OCI-LY7 (cell line): ENCODE results near the gene SLC16A12. TPM values are rescaled to one million over a fixed set of nuclear protein-coding genes. Genes with fewer than 3 reads are reported as not detected.

Source experiments
- BruUV-seq: library from RNA; stranded (reverse); fragments of 400-500 nt; replicated peaks from 2 replicates; lab custom pipeline; 2021; lab: Mats Ljungman, UMichigan
- CTCF ChIA-PET: fragments of 300-600 bp; sonication (Branson Sonifier 250); formaldehyde crosslinking; loops from one replicate; lab custom pipeline; 2022; ENCODE audit warnings: antibody characterized with exemption; ENCODE audit not compliant: unreplicated experiment; lab: Charles Lee
- POLR2A ChIA-PET: fragments of 300-600 bp; sonication (Branson Sonifier 250); formaldehyde crosslinking; loops from one replicate; lab custom pipeline; 2022; ENCODE audit warnings: antibody characterized with exemption; lab: Charles Lee
- DNase-seq: peaks from one replicate; pipeline ENCODE4 v3.0.0-alpha.2; 2015; ENCODE audit warnings: low spot score
- H2AFZ ChIP-seq: fragments of 200-600 bp; sonication (generic), shearing (Covaris generic); 2 replicates; pipeline ENCODE4 v1.6.1; 2014; ENCODE audit warnings: mild to moderate bottlenecking, antibody characterized with exemption, low read length, moderate library complexity
- H3K27ac ChIP-seq: fragments of 200-600 bp; sonication (generic); 2 replicates; pipeline ENCODE4 v1.5.1; 2014; ENCODE audit warnings: mixed run types, low read depth, mild to moderate bottlenecking, moderate library complexity, low read length, inconsistent platforms; ENCODE audit not compliant: poor library complexity, severe bottlenecking
- H3K36me3 ChIP-seq: fragments of 200-600 bp; sonication (generic); 2 replicates; pipeline ENCODE4 v1.6.1; 2014; ENCODE audit warnings: mild to moderate bottlenecking, antibody characterized with exemption, low read length, moderate library complexity, mixed read lengths; ENCODE audit not compliant: insufficient read depth
- H3K4me1 ChIP-seq: fragments of 200-600 bp; sonication (generic); 2 replicates; pipeline ENCODE4 v1.5.1; 2014; ENCODE audit warnings: mild to moderate bottlenecking, low read length; ENCODE audit not compliant: insufficient read depth, poor library complexity, severe bottlenecking
- H3K4me2 ChIP-seq: fragments of 200-600 bp; sonication (generic); 2 replicates; pipeline ENCODE4 v1.6.1; 2014; ENCODE audit warnings: mild to moderate bottlenecking, low read length
- H3K4me3 ChIP-seq: fragments of 200-600 bp; sonication (generic); 2 replicates; pipeline ENCODE4 v1.5.1; 2014; ENCODE audit warnings: mild to moderate bottlenecking, low read depth, low read length; ENCODE audit not compliant: poor library complexity, severe bottlenecking
- H3K79me2 ChIP-seq: fragments of 200-600 bp; sonication (generic); 2 replicates; pipeline ENCODE4 v1.6.1; 2016; ENCODE audit warnings: low read depth, mild to moderate bottlenecking, low read length, moderate library complexity, mixed read lengths; ENCODE audit not compliant: insufficient read depth
- H3K9me2 ChIP-seq: fragments of 200-600 bp; sonication (generic); 2 replicates; pipeline ENCODE4 v1.6.1; 2016; ENCODE audit warnings: mild to moderate bottlenecking, low read length, mixed read lengths; ENCODE audit not compliant: insufficient read depth
- H3K9me3 ChIP-seq: fragments of 200-600 bp; sonication (generic); 2 replicates; pipeline ENCODE4 v1.6.1; 2014; ENCODE audit warnings: mild to moderate bottlenecking, mixed run types, low read length, mixed read lengths
- H4K20me1 ChIP-seq: fragments of 200-600 bp; sonication (generic); 2 replicates; pipeline ENCODE4 v1.6.1; 2014; ENCODE audit warnings: mild to moderate bottlenecking, antibody characterized with exemption, low read length, moderate library complexity, mixed read lengths; ENCODE audit not compliant: insufficient read depth
- EZH2phosphoT487 ChIP-seq: fragments of 200-600 bp; sonication (generic); IDR thresholded peaks from 2 replicates; pipeline ENCODE4 v1.6.1; 2018; ENCODE audit warnings: low read depth, borderline replicate concordance, mild to moderate bottlenecking, mixed run types, antibody characterized with exemption, low read length, moderate library complexity, mixed read lengths
- intact Hi-C: fragments of 100-400 bp; cut with micrococcal nuclease; formaldehyde crosslinking; loops from one replicate; pipeline ENCODE4 v1.10.0; 2022; ENCODE audit not compliant: unreplicated experiment
- total RNA-seq, 2 experiments: library from RNA; depleted of rRNA in 1 of 2; stranded (reverse); fragments of >200 nt in 1 of 2; shearing (Covaris generic) in 1 of 2; gene quantifications; 2 replicates each; pipeline ENCODE4 v1.2.3, GENCODE V29; 2014 to 2022
- TF ChIP-seq, protein P1 (sequence below): fragments of 200-600 bp; sonication (generic); conservative IDR thresholded peaks from 2 replicates; pipeline ENCODE4 v1.5.1; 2014; ENCODE audit warnings: mild to moderate bottlenecking, antibody characterized with exemption, low read length, moderate library complexity, mixed read lengths

SLC16A12 gene
- total RNA-seq, 2 experiments from 2014 or later = not detected

DNA sequence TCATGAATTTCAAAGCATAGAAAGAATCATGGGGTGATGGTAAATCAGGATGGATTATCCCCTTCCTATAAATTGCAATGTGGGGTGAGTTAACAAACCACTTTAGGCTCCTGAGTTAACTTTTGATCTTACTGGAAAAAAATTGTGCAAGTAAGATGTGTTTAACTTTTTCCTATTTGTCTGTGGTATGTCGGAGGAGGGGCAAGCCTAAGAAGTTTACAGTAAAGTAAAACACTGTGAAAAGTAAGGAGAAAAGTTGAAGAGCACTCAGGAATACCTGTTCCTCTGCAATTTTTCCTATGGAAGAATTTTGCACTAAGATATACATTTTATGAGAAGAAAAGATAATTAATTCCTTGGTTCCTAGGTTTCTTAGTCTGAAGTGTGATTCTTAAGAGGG, 76.6 kb downstream of the SLC16A12 start:
- H3K79me2 ChIP-seq = no peaks in the 10 kb centered on the region
- TF ChIP-seq, protein P1, sequence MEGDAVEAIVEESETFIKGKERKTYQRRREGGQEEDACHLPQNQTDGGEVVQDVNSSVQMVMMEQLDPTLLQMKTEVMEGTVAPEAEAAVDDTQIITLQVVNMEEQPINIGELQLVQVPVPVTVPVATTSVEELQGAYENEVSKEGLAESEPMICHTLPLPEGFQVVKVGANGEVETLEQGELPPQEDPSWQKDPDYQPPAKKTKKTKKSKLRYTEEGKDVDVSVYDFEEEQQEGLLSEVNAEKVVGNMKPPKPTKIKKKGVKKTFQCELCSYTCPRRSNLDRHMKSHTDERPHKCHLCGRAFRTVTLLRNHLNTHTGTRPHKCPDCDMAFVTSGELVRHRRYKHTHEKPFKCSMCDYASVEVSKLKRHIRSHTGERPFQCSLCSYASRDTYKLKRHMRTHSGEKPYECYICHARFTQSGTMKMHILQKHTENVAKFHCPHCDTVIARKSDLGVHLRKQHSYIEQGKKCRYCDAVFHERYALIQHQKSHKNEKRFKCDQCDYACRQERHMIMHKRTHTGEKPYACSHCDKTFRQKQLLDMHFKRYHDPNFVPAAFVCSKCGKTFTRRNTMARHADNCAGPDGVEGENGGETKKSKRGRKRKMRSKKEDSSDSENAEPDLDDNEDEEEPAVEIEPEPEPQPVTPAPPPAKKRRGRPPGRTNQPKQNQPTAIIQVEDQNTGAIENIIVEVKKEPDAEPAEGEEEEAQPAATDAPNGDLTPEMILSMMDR = no peak
- TF ChIP-seq EZH2phosphoT487 = no peak
- H3K4me1 ChIP-seq = no peaks in the 10 kb centered on the region
- H3K27ac ChIP-seq = no peak overlapping the region
- POLR2A ChIA-PET = interaction anchor here (0.7 kb wide), 2 partner anchors 152 to 200 kb away, joined by 3 read pairs; no protein-coding TSS in a partner anchor
- H3K9me2 ChIP-seq = no peaks in the 10 kb centered on the region
- H3K9me3 ChIP-seq = no peaks in the 10 kb centered on the region
- DNase-seq = no peak
- no peak overlapping the region for H3K4me2 ChIP-seq
- H2AFZ ChIP-seq = no peak overlapping the region
- no peaks in the 10 kb centered on the region for H4K20me1 ChIP-seq
- intact Hi-C loops = no loop called here
- no peaks in the 10 kb centered on the region for H3K36me3 ChIP-seq
- CTCF ChIA-PET = no interaction called here
- no TSS peak for BruUV-seq
- no peak overlapping the region for H3K4me3 ChIP-seq

DNA sequence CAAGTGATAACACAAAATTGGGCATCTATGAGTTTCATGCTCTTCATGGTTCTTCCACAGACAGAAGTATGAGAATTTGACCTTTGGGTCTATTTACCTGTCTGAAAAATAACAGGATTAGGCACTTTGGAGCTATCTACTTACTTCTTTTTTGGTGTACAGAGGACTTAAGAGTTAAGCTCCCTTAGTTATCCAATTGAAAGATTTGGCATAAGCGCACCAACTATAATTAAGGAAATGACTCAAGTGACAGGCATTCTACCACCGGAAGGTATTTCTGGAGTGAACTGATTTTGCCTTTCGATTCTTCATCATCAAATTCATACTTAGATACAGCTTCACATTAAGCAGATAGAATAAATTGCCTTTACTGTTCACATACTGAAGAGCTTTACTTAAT, 77.1 kb downstream of the SLC16A12 start:
- no peaks in the 10 kb centered on the region for H3K9me3 ChIP-seq
- ChIA-PET POLR2A (interaction anchor here (0.6 to 0.7 kb wide), 3 partner anchors 19 to 201 kb away, joined by 3 read pairs; no protein-coding TSS in a partner anchor), CTCF (no interaction called here)
- no peaks in the 10 kb centered on the region for H4K20me1 ChIP-seq
- H3K4me3 ChIP-seq = no peak overlapping the region
- DNase-seq = no peak
- BruUV-seq = no TSS peak
- TF ChIP-seq EZH2phosphoT487 = no peak
- TF ChIP-seq, protein P1 = no peak
- no peak overlapping the region for H2AFZ ChIP-seq
- intact Hi-C loops = no loop called here
- H3K4me1 ChIP-seq = no peaks in the 10 kb centered on the region
- no peak overlapping the region for H3K4me2 ChIP-seq
- H3K79me2 ChIP-seq = no peaks in the 10 kb centered on the region
- no peaks in the 10 kb centered on the region for H3K36me3 ChIP-seq
- H3K27ac ChIP-seq = no peak overlapping the region
- no peaks in the 10 kb centered on the region for H3K9me2 ChIP-seq

DNA sequence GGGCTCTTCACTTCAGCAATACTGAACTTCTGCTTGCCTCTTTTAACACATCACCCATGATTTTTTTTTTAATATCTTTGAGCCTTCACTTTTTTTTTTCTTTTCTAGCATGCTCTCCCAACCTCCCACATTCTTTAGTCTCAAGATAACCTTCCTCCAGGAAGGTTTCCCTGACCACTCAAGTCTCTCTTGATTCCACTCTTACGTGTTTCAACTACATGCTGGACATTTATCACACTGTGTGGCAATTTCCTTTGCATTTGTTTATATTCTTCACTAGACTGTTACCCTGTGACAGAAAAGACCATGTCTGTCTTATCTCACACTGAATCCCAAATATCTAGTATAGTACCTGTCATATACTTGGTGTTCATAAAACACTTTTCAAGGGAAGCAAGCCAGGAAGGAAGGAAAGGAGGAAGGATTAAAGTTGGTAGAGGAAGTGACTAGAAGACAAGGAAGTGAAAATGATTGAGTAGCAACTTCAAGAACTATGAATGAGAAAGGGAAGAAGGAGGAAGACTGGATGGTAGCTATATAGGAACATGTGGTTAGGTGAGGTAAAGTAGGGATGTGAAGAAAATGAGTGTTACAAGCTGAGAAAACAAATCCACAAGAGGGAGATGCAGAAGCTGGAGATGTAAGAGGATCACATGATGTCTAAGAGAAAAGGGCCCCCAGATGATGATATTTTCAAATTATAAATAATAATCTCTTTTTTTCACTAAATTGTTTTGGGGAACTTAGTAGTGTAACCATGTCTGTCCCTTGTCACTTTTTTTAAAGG, 80.6 kb downstream of the SLC16A12 start:
- Histone ChIP-seq H3K27ac (no peak overlapping the region), H3K9me2 (no peaks in the 10 kb centered on the region), H3K4me1 (no peaks in the 10 kb centered on the region), H3K36me3 (no peaks in the 10 kb centered on the region), H2AFZ (no peak overlapping the region), H4K20me1 (no peaks in the 10 kb centered on the region), H3K79me2 (no peaks in the 10 kb centered on the region), H3K4me3 (no peak overlapping the region), H3K9me3 (no peaks in the 10 kb centered on the region), H3K4me2 (no peak overlapping the region)
- TF ChIP-seq, protein P1 = no peak
- no TSS peak for BruUV-seq
- POLR2A ChIA-PET = interaction anchor here (0.6 kb wide), 1 partner anchor 245 kb away, joined by 3 read pairs; no protein-coding TSS in a partner anchor
- DNase-seq = no peak
- intact Hi-C loops = no loop called here
- CTCF ChIA-PET = no interaction called here
